Suprapubic skin (tissue), 4 donors: Measurements from ENCODE around the gene ZNF467.

Experiments used
- CTCF ChIP-seq, 2 donors: fragments of 200-600 bp in 1 of 2; fragments of 450-650 bp in 1 of 2; sonication (generic) in 1 of 2; IDR thresholded peaks; one replicate each; pipeline ENCODE4 v1.5.1; 2016 to 2019; ENCODE audit warnings: antibody characterized with exemption in 2 of 2, mild to moderate bottlenecking in 1 of 2, moderate library complexity in 1 of 2
- EP300 ChIP-seq: sonication (generic); formaldehyde crosslinking; IDR thresholded peaks from one replicate; pipeline ENCODE4 v1.6.1; 2017; ENCODE audit warnings: antibody characterized with exemption
- POLR2AphosphoS5 ChIP-seq, 3 donors: sonication (generic); formaldehyde crosslinking; IDR thresholded peaks; one replicate each; pipeline ENCODE4 v1.6.1; 2017; ENCODE audit warnings: antibody characterized with exemption in 3 of 3

- TF ChIP-seq POLR2AphosphoS5 (IDR thresholded peaks at IDR 0.05) (no peak), EP300 (no peak), CTCF (IDR thresholded peaks at IDR 0.05) (no peak)
These were observed 393 bp downstream of the ZNF467 start for GRCh38 chr7:149772956-149773434.
